ENCODE data around the gene KCNG1. TPM values are rescaled to one million over a fixed set of nuclear protein-coding genes. Genes with fewer than 3 reads are reported as not detected.
"Not testable (repeated sequence)": the region's sequence is repeated elsewhere in the genome, so short reads cannot be mapped to it uniquely, and the experiment has no call there.

KCNG1 gene
- total RNA-seq, 1 donor from 2014 or later = 3.5 TPM

- DNase-seq (ENCODE audit: low spot score) (no peak), ATAC-seq (no peak)
- intact Hi-C loops (cut with DNase I) = no loop called here
These were observed 27.4 kb downstream of the KCNG1 start for GRCh38 chr20:50995506-50995905.

GRCh38 chr20:50993876-50994275 is 29.0 kb downstream of the KCNG1 start:
- intact Hi-C loops (cut with DNase I) = no loop called here
- DNase-seq (ENCODE audit: low spot score) (no peak), ATAC-seq (no peak)

- no peak for ATAC-seq
These were observed 30.0 kb downstream of the KCNG1 start for GRCh38 chr20:50992733-50993457.

GRCh38 chr20:50992336-50992732 is 30.6 kb downstream of the KCNG1 start:
- no peak for DNase-seq (ENCODE audit: low spot score)
- ATAC-seq = no peak
- intact Hi-C loops (cut with DNase I) = no loop called here

More at GRCh38 chr20:50992733-50993457, 30.0 kb downstream of the KCNG1 start:
- intact Hi-C loops (cut with DNase I) = no loop called here
- DNase-seq (ENCODE audit: low spot score) = no peak

GRCh38 chr20:50991076-50991475 is 31.8 kb downstream of the KCNG1 start:
- intact Hi-C loops (cut with DNase I) = no loop called here
- ATAC-seq (no peak), DNase-seq (ENCODE audit: low spot score) (no peak)

GRCh38 chr20:50987493-50988210 is 35.3 kb downstream of the KCNG1 start:
- ATAC-seq = peak; percentile 95
- peak; percentile 68 for DNase-seq (ENCODE audit: low spot score)
- intact Hi-C loops (cut with DNase I) = loop anchor here (5.0 kb wide), 1 partner anchor 320 kb away; no protein-coding TSS in a partner anchor

- ATAC-seq = no peak
- DNase-seq (ENCODE audit: low spot score) = no peak
- intact Hi-C loops (cut with DNase I) = no loop called here
These were observed 39.6 kb downstream of the KCNG1 start for GRCh38 chr20:50983321-50983720.

GRCh38 chr20:50982363-50982762 is 40.5 kb downstream of the KCNG1 start:
- ATAC-seq = no peak
- no peak for DNase-seq (ENCODE audit: low spot score)
- intact Hi-C loops (cut with DNase I) = no loop called here

- ATAC-seq = no peak
These were observed 41.2 kb downstream of the KCNG1 start for GRCh38 chr20:50981714-50982048.

GRCh38 chr20:50980851-50981713 is 41.8 kb downstream of the KCNG1 start:
- intact Hi-C loops (cut with DNase I) = no loop called here
- ATAC-seq (peak; percentile 41), DNase-seq (ENCODE audit: low spot score) (peak; percentile 75)

More at GRCh38 chr20:50981714-50982048, 41.2 kb downstream of the KCNG1 start:
- intact Hi-C loops (cut with DNase I) = no loop called here
- no peak for DNase-seq (ENCODE audit: low spot score)

GRCh38 chr20:50980071-50980681 is 42.7 kb downstream of the KCNG1 start:
- intact Hi-C loops (cut with DNase I) = no loop called here
- DNase-seq (ENCODE audit: low spot score) = no peak
- no peak for ATAC-seq

GRCh38 chr20:50978533-50978932 is 44.4 kb downstream of the KCNG1 start:
- DNase-seq (ENCODE audit: low spot score); intact Hi-C loops (cut with DNase I); ATAC-seq: not testable (repeated sequence)

GRCh38 chr20:50977066-50978021 is 45.6 kb downstream of the KCNG1 start:
- no peak for ATAC-seq
- DNase-seq (ENCODE audit: low spot score) = no peak
- intact Hi-C loops (cut with DNase I) = no loop called here

GRCh38 chr20:50975701-50976330 is 47.1 kb downstream of the KCNG1 start:
- ATAC-seq = no peak
- intact Hi-C loops (cut with DNase I) = no loop called here
- DNase-seq (ENCODE audit: low spot score) = no peak

- intact Hi-C loops (cut with DNase I) = no loop called here
- DNase-seq (ENCODE audit: low spot score) = no peak
- ATAC-seq = no peak
These were observed 53.0 kb downstream of the KCNG1 start for GRCh38 chr20:50969912-50970311.

GRCh38 chr20:50969435-50969834 is 53.5 kb downstream of the KCNG1 start:
- intact Hi-C loops (cut with DNase I) = no loop called here
- DNase-seq (ENCODE audit: low spot score) (no peak), ATAC-seq (no peak)

- intact Hi-C loops (cut with DNase I) = no loop called here
- no peak for ATAC-seq
These were observed 54.6 kb downstream of the KCNG1 start for GRCh38 chr20:50968289-50968688.

GRCh38 chr20:50967586-50967985 is 55.3 kb downstream of the KCNG1 start:
- no peak for ATAC-seq
- intact Hi-C loops (cut with DNase I) = no loop called here
- DNase-seq (ENCODE audit: low spot score) = no peak

More at GRCh38 chr20:50968289-50968688, 54.6 kb downstream of the KCNG1 start:
- no peak for DNase-seq (ENCODE audit: low spot score)

Measured in sciatic nerve (tissue), 2 donors.